ENCODE data around the gene PTPN1.

Gene PTPN1

DNA sequence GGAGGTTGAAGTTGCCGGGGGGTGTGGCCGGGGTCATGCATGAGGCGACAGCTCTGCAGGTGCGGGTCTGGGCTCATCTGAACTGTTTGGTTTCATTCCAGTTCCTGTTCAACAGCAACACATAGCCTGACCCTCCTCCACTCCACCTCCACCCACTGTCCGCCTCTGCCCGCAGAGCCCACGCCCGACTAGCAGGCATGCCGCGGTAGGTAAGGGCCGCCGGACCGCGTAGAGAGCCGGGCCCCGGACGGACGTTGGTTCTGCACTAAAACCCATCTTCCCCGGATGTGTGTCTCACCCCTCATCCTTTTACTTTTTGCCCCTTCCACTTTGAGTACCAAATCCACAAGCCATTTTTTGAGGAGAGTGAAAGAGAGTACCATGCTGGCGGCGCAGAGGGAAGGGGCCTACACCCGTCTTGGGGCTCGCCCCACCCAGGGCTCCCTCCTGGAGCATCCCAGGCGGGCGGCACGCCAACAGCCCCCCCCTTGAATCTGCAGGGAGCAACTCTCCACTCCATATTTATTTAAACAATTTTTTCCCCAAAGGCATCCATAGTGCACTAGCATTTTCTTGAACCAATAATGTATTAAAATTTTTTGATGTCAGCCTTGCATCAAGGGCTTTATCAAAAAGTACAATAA, 72.5 kb downstream of the PTPN1 start:
- Histone ChIP-seq H3F3A (ENCODE audit: control insufficient read depth, insufficient read depth) (no peaks in the 10 kb centered on the region; the same call in 1 of the 2 replicates), H4K20me1 (ENCODE audit: control insufficient read depth, insufficient read depth, low read depth, low read length) (0 out of 2 replicates have a peak, but pooled peaks cover 3% of the 10 kb centered on the region), H3K36me3 (ENCODE audit: control insufficient read depth, low read length) (peaks cover 57% of the 10 kb centered on the region), H3K4me3 (ENCODE audit: low read length) (no peak overlapping the region), H3K79me2 (ENCODE audit: control insufficient read depth, low read length) (no peaks in the 10 kb centered on the region), H3K9me2 (replicated peaks; ENCODE audit: control insufficient read depth, low read length) (no peaks in the 10 kb centered on the region), H3K4me1 (ENCODE audit: control insufficient read depth, low read length) (peaks cover 15% of the 10 kb centered on the region), H3K4me2 (ENCODE audit: low read length) (peak overlapping the region; percentile 3), H3K27me3 (ENCODE audit: control insufficient read depth, low read length) (no peaks in the 10 kb centered on the region), H3K9me3 (ENCODE audit: control insufficient read depth, insufficient read depth, low read length) (no peaks in the 10 kb centered on the region), H3K27ac (ENCODE audit: low read depth, low read length) (no peak overlapping the region)
- no peak for TF ChIP-seq EZH2phosphoT487 (IDR thresholded peaks at IDR 0.05; ENCODE audit: borderline replicate concordance, low read length)
- TF ChIP-seq, protein P1, sequence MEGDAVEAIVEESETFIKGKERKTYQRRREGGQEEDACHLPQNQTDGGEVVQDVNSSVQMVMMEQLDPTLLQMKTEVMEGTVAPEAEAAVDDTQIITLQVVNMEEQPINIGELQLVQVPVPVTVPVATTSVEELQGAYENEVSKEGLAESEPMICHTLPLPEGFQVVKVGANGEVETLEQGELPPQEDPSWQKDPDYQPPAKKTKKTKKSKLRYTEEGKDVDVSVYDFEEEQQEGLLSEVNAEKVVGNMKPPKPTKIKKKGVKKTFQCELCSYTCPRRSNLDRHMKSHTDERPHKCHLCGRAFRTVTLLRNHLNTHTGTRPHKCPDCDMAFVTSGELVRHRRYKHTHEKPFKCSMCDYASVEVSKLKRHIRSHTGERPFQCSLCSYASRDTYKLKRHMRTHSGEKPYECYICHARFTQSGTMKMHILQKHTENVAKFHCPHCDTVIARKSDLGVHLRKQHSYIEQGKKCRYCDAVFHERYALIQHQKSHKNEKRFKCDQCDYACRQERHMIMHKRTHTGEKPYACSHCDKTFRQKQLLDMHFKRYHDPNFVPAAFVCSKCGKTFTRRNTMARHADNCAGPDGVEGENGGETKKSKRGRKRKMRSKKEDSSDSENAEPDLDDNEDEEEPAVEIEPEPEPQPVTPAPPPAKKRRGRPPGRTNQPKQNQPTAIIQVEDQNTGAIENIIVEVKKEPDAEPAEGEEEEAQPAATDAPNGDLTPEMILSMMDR (IDR thresholded peaks at IDR 0.05; ENCODE audit: low read depth, low read length, poor library complexity, severe bottlenecking) = no peak

DNA sequence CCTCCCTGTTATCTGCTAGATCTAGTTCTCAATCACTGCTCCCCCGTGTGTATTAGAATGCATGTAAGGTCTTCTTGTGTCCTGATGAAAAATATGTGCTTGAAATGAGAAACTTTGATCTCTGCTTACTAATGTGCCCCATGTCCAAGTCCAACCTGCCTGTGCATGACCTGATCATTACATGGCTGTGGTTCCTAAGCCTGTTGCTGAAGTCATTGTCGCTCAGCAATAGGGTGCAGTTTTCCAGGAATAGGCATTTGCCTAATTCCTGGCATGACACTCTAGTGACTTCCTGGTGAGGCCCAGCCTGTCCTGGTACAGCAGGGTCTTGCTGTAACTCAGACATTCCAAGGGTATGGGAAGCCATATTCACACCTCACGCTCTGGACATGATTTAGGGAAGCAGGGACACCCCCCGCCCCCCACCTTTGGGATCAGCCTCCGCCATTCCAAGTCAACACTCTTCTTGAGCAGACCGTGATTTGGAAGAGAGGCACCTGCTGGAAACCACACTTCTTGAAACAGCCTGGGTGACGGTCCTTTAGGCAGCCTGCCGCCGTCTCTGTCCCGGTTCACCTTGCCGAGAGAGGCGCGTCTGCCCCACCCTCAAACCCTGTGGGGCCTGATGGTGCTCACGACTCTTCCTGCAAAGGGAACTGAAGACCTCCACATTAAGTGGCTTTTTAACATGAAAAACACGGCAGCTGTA, 73.4 kb downstream of the PTPN1 start:
- Histone ChIP-seq H3K4me1 (ENCODE audit: control insufficient read depth, low read length) (peaks cover 15% of the 10 kb centered on the region), H3K36me3 (ENCODE audit: control insufficient read depth, low read length) (peaks cover 54% of the 10 kb centered on the region), H3K9me2 (replicated peaks; ENCODE audit: control insufficient read depth, low read length) (no peaks in the 10 kb centered on the region), H3K79me2 (ENCODE audit: control insufficient read depth, low read length) (no peaks in the 10 kb centered on the region), H4K20me1 (ENCODE audit: control insufficient read depth, insufficient read depth, low read depth, low read length) (0 out of 2 replicates have a peak, but pooled peaks cover 3% of the 10 kb centered on the region), H3K9me3 (ENCODE audit: control insufficient read depth, insufficient read depth, low read length) (no peaks in the 10 kb centered on the region), H3K4me2 (ENCODE audit: low read length) (no peak overlapping the region), H3F3A (ENCODE audit: control insufficient read depth, insufficient read depth) (no peaks in the 10 kb centered on the region; the same call in 1 of the 2 replicates), H3K27me3 (ENCODE audit: control insufficient read depth, low read length) (no peaks in the 10 kb centered on the region), H3K4me3 (ENCODE audit: low read length) (no peak overlapping the region), H3K27ac (ENCODE audit: low read depth, low read length) (no peak overlapping the region)
- TF ChIP-seq EZH2phosphoT487 (IDR thresholded peaks at IDR 0.05; ENCODE audit: borderline replicate concordance, low read length) = no peak
- TF ChIP-seq, protein P1 (IDR thresholded peaks at IDR 0.05; ENCODE audit: low read depth, low read length, poor library complexity, severe bottlenecking) = no peak

DNA sequence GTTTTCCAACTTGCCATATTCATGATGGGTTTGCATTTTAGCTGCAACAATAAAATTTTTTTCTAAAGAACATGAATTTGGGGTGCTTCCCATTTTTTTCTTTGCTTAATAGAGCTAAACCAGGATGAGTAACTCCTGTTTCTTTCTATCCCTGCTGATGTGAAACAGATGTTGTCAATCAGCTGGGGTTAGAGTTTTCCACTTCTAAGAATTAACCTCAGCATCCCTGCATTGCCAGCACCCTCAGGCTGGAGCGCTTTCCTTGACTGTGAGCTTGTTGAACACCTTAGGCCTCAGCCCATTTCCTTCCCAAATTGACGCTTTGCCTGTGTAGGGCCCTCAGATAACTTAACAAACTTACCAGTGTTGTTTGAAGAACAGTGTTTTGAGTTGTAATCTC, 74.5 kb downstream of the PTPN1 start:
- H3K4me2 ChIP-seq (ENCODE audit: low read length) = no peak overlapping the region
- H3K27ac ChIP-seq (ENCODE audit: low read depth, low read length) = no peak overlapping the region
- no peaks in the 10 kb centered on the region for H3K9me2 ChIP-seq (replicated peaks; ENCODE audit: control insufficient read depth, low read length)
- 0 out of 2 replicates have a peak, but pooled peaks cover 3% of the 10 kb centered on the region for H4K20me1 ChIP-seq (ENCODE audit: control insufficient read depth, insufficient read depth, low read depth, low read length)
- H3K9me3 ChIP-seq (ENCODE audit: control insufficient read depth, insufficient read depth, low read length) = no peaks in the 10 kb centered on the region
- no peak for TF ChIP-seq EZH2phosphoT487 (IDR thresholded peaks at IDR 0.05; ENCODE audit: borderline replicate concordance, low read length)
- TF ChIP-seq, protein P1 (IDR thresholded peaks at IDR 0.05; ENCODE audit: low read depth, low read length, poor library complexity, severe bottlenecking) = no peak
- peaks cover 15% of the 10 kb centered on the region for H3K4me1 ChIP-seq (ENCODE audit: control insufficient read depth, low read length)
- no peaks in the 10 kb centered on the region for H3K79me2 ChIP-seq (ENCODE audit: control insufficient read depth, low read length)
- H3F3A ChIP-seq (ENCODE audit: control insufficient read depth, insufficient read depth) = no peaks in the 10 kb centered on the region; the same call in 1 of the 2 replicates
- H3K27me3 ChIP-seq (ENCODE audit: control insufficient read depth, low read length) = no peaks in the 10 kb centered on the region
- H3K4me3 ChIP-seq (ENCODE audit: low read length) = no peak overlapping the region
- H3K36me3 ChIP-seq (ENCODE audit: control insufficient read depth, low read length) = peaks cover 43% of the 10 kb centered on the region

Data from DOHH2 (cell line).